PC-3 (cell line): ENCODE results near the gene LGI4.

ENCODE experiments used
- EZH2 ChIP-seq: fragments of 300-600 bp; sonication (generic); IDR thresholded peaks from one replicate; pipeline ENCODE4 v1.6.1; 2017; ENCODE audit warnings: antibody characterized with exemption, mild to moderate bottlenecking, low read length; ENCODE audit not compliant: unreplicated experiment
- EZH2phosphoT487 ChIP-seq: fragments of 300-600 bp; sonication (generic); IDR thresholded peaks from 2 replicates; pipeline ENCODE4 v1.6.1; 2018; ENCODE audit warnings: mild to moderate bottlenecking, antibody characterized with exemption, low read length, borderline replicate concordance

GRCh38 chr19:35140962-35141836 lies 6.3 kb upstream of the LGI4 start:
- TF ChIP-seq EZH2 (no peak), EZH2phosphoT487 (no peak)
